H9 (cell line): ENCODE measurements around the gene UBP1. TPM values are rescaled to one million over a fixed set of nuclear protein-coding genes. Genes with fewer than 3 reads are reported as not detected.
"Not testable (repeated sequence)": the region's sequence is repeated elsewhere in the genome, so short reads cannot be mapped to it uniquely, and the experiment has no call there.

Experiments used
- DNase-seq: peaks from one replicate; pipeline ENCODE4 v3.0.0-alpha.2; 2017
- H2AFZ ChIP-seq: one replicate; pipeline ENCODE4 v1.6.1; 2013; ENCODE audit warnings: mild to moderate bottlenecking, low read length, control low read depth, moderate library complexity
- H2AK5ac ChIP-seq: 2 replicates; pipeline ENCODE4 v1.6.1; 2013; ENCODE audit warnings: low read length, control low read depth, mixed read lengths; ENCODE audit not compliant: insufficient read length
- H2BK120ac ChIP-seq: one replicate; pipeline ENCODE4 v1.6.1; 2013; ENCODE audit warnings: low read depth, mild to moderate bottlenecking, low read length, control low read depth, inconsistent platforms; ENCODE audit not compliant: poor library complexity, severe bottlenecking
- H2BK12ac ChIP-seq: 2 replicates; pipeline ENCODE4 v1.6.1; 2013; ENCODE audit warnings: low read length, control low read depth, mixed read lengths, low read depth; ENCODE audit not compliant: insufficient read length
- H2BK15ac ChIP-seq: 2 replicates; pipeline ENCODE4 v1.6.1; 2013; ENCODE audit warnings: low read depth, low read length, control low read depth
- H2BK20ac ChIP-seq: one replicate; pipeline ENCODE4 v1.6.1; 2013; ENCODE audit warnings: low read depth, mild to moderate bottlenecking, low read length, control low read depth, inconsistent platforms; ENCODE audit not compliant: poor library complexity, severe bottlenecking
- H2BK5ac ChIP-seq: 2 replicates; pipeline ENCODE4 v1.6.1; 2013; ENCODE audit warnings: low read length, control low read depth, mixed read lengths; ENCODE audit not compliant: insufficient read length
- H3K14ac ChIP-seq: 2 replicates; pipeline ENCODE4 v1.6.1; 2013; ENCODE audit warnings: low read length, control low read depth; ENCODE audit not compliant: insufficient read depth
- H3K18ac ChIP-seq: 2 replicates; pipeline ENCODE4 v1.6.1; 2013; ENCODE audit warnings: low read depth, mild to moderate bottlenecking, mixed read lengths, low read length, control low read depth; ENCODE audit not compliant: insufficient read length
- H3K23ac ChIP-seq: 2 replicates; pipeline ENCODE4 v1.6.1; 2013; ENCODE audit warnings: low read length, control low read depth, mixed read lengths, low read depth; ENCODE audit not compliant: insufficient read length
- H3K23me2 ChIP-seq: 2 replicates; pipeline ENCODE4 v1.6.1; 2013; ENCODE audit warnings: low read depth, mild to moderate bottlenecking, mixed read lengths, low read length, control low read depth; ENCODE audit not compliant: insufficient read length, poor library complexity, severe bottlenecking
- H3K27ac ChIP-seq: 2 replicates; pipeline ENCODE4 v1.5.1; 2013; ENCODE audit warnings: low read length, control low read depth, mixed read lengths, low read depth; ENCODE audit not compliant: insufficient read length
- H3K27me3 ChIP-seq: 2 replicates; pipeline ENCODE4 v1.6.1; 2013; ENCODE audit warnings: low read length, control low read depth, inconsistent platforms; ENCODE audit not compliant: insufficient read depth
- H3K4ac ChIP-seq: 2 replicates; pipeline ENCODE4 v1.6.1; 2013; ENCODE audit warnings: low read depth, mild to moderate bottlenecking, control low read depth, inconsistent platforms, low read length, moderate library complexity
- H3K4me1 ChIP-seq: 2 replicates; pipeline ENCODE4 v1.6.1; 2013; ENCODE audit warnings: low read length, control low read depth, inconsistent platforms; ENCODE audit not compliant: insufficient read depth
- H3K4me2 ChIP-seq: 2 replicates; pipeline ENCODE4 v1.6.1; 2013; ENCODE audit warnings: low read length, control low read depth, mixed read lengths; ENCODE audit not compliant: insufficient read length, insufficient read depth
- H3K56ac ChIP-seq: 2 replicates; pipeline ENCODE4 v1.6.1; 2013; ENCODE audit warnings: low read depth, mild to moderate bottlenecking, mixed read lengths, low read length, control low read depth; ENCODE audit not compliant: insufficient read length
- H3K79me1 ChIP-seq: 2 replicates; pipeline ENCODE4 v1.6.1; 2013; ENCODE audit warnings: low read depth, mild to moderate bottlenecking, moderate library complexity, low read length, control low read depth, inconsistent platforms; ENCODE audit not compliant: insufficient read depth, poor library complexity, severe bottlenecking
- H3K79me2 ChIP-seq: 2 replicates; pipeline ENCODE4 v1.6.1; 2013; ENCODE audit warnings: low read length, control low read depth, inconsistent platforms; ENCODE audit not compliant: insufficient read depth
- H3K9ac ChIP-seq: 2 replicates; pipeline ENCODE4 v1.6.1; 2013; ENCODE audit warnings: low read length, control low read depth, mixed read lengths; ENCODE audit not compliant: insufficient read length; ENCODE audit errors: extremely low read depth
- H3K9me3 ChIP-seq: one replicate; pipeline ENCODE4 v1.6.1; 2013; ENCODE audit warnings: low read depth, low read length, inconsistent platforms; ENCODE audit not compliant: control insufficient read depth
- H3T11ph ChIP-seq: one replicate; pipeline ENCODE4 v1.6.1; 2013; ENCODE audit warnings: mild to moderate bottlenecking, low read length, control low read depth, inconsistent platforms
- H4K20me1 ChIP-seq: one replicate; pipeline ENCODE4 v1.6.1; 2013; ENCODE audit not compliant: control insufficient read depth, insufficient read length, insufficient read depth
- H4K5ac ChIP-seq: 2 replicates; pipeline ENCODE4 v1.6.1; 2013; ENCODE audit warnings: low read depth, mild to moderate bottlenecking, mixed read lengths, low read length, control low read depth; ENCODE audit not compliant: insufficient read length
- H4K8ac ChIP-seq: replicated peaks from 2 replicates; pipeline ENCODE4 v1.6.1; 2013; ENCODE audit warnings: low read length, control low read depth, mixed read lengths, low read depth; ENCODE audit not compliant: insufficient read length
- H4K91ac ChIP-seq: 2 replicates; pipeline ENCODE4 v1.6.1; 2013; ENCODE audit warnings: low read depth, mild to moderate bottlenecking, moderate library complexity, mixed read lengths, low read length, control low read depth; ENCODE audit not compliant: insufficient read length
- H3K27ac Mint-ChIP-seq, 3 experiments: 2 replicates in 2 of 3; 3 replicates in 1 of 3; pipeline ENCODE4 v1.8.0; 2020 to 2021; ENCODE audit warnings: mixed read lengths in 3 of 3, mild to moderate bottlenecking in 1 of 3, moderate library complexity in 1 of 3
- H3K27me3 Mint-ChIP-seq: 2 replicates; pipeline ENCODE4 v1.8.0; 2021; ENCODE audit warnings: low read depth, mild to moderate bottlenecking, moderate library complexity, mixed read lengths
- H3K36me3 Mint-ChIP-seq, 3 experiments: 2 replicates in 2 of 3; 3 replicates in 1 of 3; pipeline ENCODE4 v1.8.0; 2020 to 2021; ENCODE audit warnings: low read depth in 3 of 3, mixed read lengths in 3 of 3; ENCODE audit not compliant: insufficient read depth in 1 of 3
- H3K4me1 Mint-ChIP-seq, 2 experiments: 2 replicates each; pipeline ENCODE4 v1.8.0; 2020; ENCODE audit warnings: mixed read lengths in 2 of 2
- H3K4me3 Mint-ChIP-seq, 2 experiments: 2 replicates in 1 of 2; 3 replicates in 1 of 2; pipeline ENCODE4 v1.8.0; 2020 to 2021; ENCODE audit warnings: mild to moderate bottlenecking in 2 of 2, mixed read lengths in 2 of 2, moderate library complexity in 1 of 2
- H3K9me3 Mint-ChIP-seq, 2 experiments: 2 replicates in 1 of 2; 3 replicates in 1 of 2; pipeline ENCODE4 v1.8.0; 2020; ENCODE audit warnings: mild to moderate bottlenecking in 2 of 2, mixed read lengths in 2 of 2, moderate library complexity in 1 of 2
- CTCF ChIP-seq: fragments of 200-600 bp; sonication (generic); conservative IDR thresholded peaks from 3 replicates; pipeline ENCODE4 v1.8.0; 2021; ENCODE audit warnings: antibody characterized with exemption, mild to moderate bottlenecking
- WGBS: extraction: QIAGEN DNeasy Blood & Tissue Kit; methylation state at CpG from one replicate; pipeline ENCODE4 v1.1.7; 2013; ENCODE audit warnings: missing lambda C conversion rate, low lambda C conversion rate, mixed read lengths; ENCODE audit not compliant: insufficient read length; ENCODE audit errors: extremely low coverage; 5-methylcytosine and 5-hydroxymethylcytosine counted together
- total RNA-seq: library from RNA; stranded (reverse); gene quantifications from 2 replicates; pipeline ENCODE4 v1.2.1, GENCODE V29; 2021

UBP1 gene
- total RNA-seq, 1 experiment from 2014 or later = 103 TPM

GRCh38 chr3:33417066-33417673 lies 23.0 kb downstream of the UBP1 start:
- no peaks in the 10 kb centered on the region for H4K20me1 ChIP-seq

GRCh38 chr3:33410816-33411215 lies 29.4 kb downstream of the UBP1 start:
- H3K4me1 Mint-ChIP-seq, H2BK5ac ChIP-seq, H2BK20ac ChIP-seq, H3K23ac ChIP-seq, H3K4me2 ChIP-seq, H2AFZ ChIP-seq, H2BK120ac ChIP-seq, H3K23me2 ChIP-seq, H2BK12ac ChIP-seq, H3K4ac ChIP-seq, H3K79me2 ChIP-seq, H3K79me1 ChIP-seq, H3K27me3 ChIP-seq, H3K4me1 ChIP-seq, H3K27ac Mint-ChIP-seq, H3K14ac ChIP-seq, H4K5ac ChIP-seq, H3K9me3 Mint-ChIP-seq, H3T11ph ChIP-seq, H3K9ac ChIP-seq, H3K56ac ChIP-seq, H4K8ac ChIP-seq, H2AK5ac ChIP-seq, H3K27me3 Mint-ChIP-seq, H3K18ac ChIP-seq, H4K91ac ChIP-seq, H4K20me1 ChIP-seq, H3K4me3 Mint-ChIP-seq, DNase-seq, H3K27ac ChIP-seq, H2BK15ac ChIP-seq, H3K9me3 ChIP-seq: not testable (repeated sequence)
- WGBS = no CpG with 5 or more reads among the region's 3 CpGs
- H3K36me3 Mint-ChIP-seq = peaks cover 42 to 90% (median 88%) of the 10 kb centered on the region in 3 experiments

More at GRCh38 chr3:33417066-33417673, 23.0 kb downstream of the UBP1 start:
- no peak overlapping the region for H2BK15ac ChIP-seq
- H4K8ac ChIP-seq = no peak overlapping the region
- H3K36me3 Mint-ChIP-seq = peaks cover 47 to 73% (median 72%) of the 10 kb centered on the region in 3 experiments
- H3K27me3 ChIP-seq = no peaks in the 10 kb centered on the region
- H3K14ac ChIP-seq = no peak overlapping the region
- WGBS = no CpG with 5 or more reads among the region's 3 CpGs
- no peaks in the 10 kb centered on the region; the same call in 1 of the 2 replicates for H3K79me2 ChIP-seq
- H3K4me1 Mint-ChIP-seq = peaks cover 0 to 1% of the 10 kb centered on the region in 2 experiments; a peak in 1 of 4 replicates
- H3K4me3 Mint-ChIP-seq = no peak overlapping the region
- no peak overlapping the region for H3T11ph ChIP-seq
- H2BK20ac ChIP-seq = no peak overlapping the region
- no peak overlapping the region for H2BK120ac ChIP-seq
- no peak for DNase-seq
- H3K27ac Mint-ChIP-seq = no peak overlapping the region
- no peak overlapping the region for H2AFZ ChIP-seq
- no peak overlapping the region for H2BK12ac ChIP-seq
- no peak overlapping the region for H3K27ac ChIP-seq
- no peaks in the 10 kb centered on the region for H3K23me2 ChIP-seq
- H3K18ac ChIP-seq = no peak overlapping the region
- H3K9me3 ChIP-seq = no peaks in the 10 kb centered on the region
- H3K23ac ChIP-seq = no peak overlapping the region
- no peak overlapping the region for H3K4ac ChIP-seq
- H4K91ac ChIP-seq = no peak overlapping the region
- no peak overlapping the region for H2BK5ac ChIP-seq
- no peak overlapping the region for H2AK5ac ChIP-seq
- H3K27me3 Mint-ChIP-seq = no peaks in the 10 kb centered on the region
- H3K4me1 ChIP-seq = no peaks in the 10 kb centered on the region; the same call in 1 of the 2 replicates
- no peak for TF ChIP-seq CTCF
- no peak overlapping the region for H3K9ac ChIP-seq
- no peak overlapping the region for H3K56ac ChIP-seq
- peaks cover 4% of the 10 kb centered on the region for H3K79me1 ChIP-seq
- no peak overlapping the region for H3K4me2 ChIP-seq
- H3K9me3 Mint-ChIP-seq = no peaks in the 10 kb centered on the region
- no peak overlapping the region for H4K5ac ChIP-seq
